ENCODE results near the gene CYTH4. TPM values are rescaled to one million over a fixed set of nuclear protein-coding genes. Genes with fewer than 3 reads are reported as not detected.
A peak's percentile ranks its signal among the peaks of the same experiment; 100 is the strongest.

CYTH4 gene
- total and polyA plus RNA-seq, 5 experiments from 2014 or later: 48.9 to 193 (median 60.8) TPM

DNA sequence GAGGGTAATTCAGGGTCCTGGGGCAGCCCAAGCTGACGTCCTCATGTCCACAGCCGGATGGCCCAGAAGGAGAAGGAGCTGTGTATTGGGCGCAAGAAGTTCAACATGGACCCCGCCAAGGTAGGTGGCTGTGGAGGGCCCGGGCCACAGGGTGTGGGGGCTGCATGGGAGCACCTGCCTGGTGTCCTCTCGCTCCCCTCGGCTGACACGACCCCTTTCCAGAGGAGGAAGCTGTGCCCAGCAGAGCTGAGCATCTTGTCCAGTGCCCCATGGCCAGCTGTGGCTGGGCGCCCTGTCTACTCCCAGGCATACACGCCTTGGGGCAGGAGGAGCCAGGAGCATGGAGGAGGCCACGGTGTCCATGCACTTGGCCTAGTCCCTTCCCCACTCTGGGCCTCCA lies 13.6 kb downstream of the CYTH4 start:
- Mint-ChIP-seq H3K27ac (peak overlapping the region in 8 of 10 donors; percentile 14 to 99 (median 86)), H3K9me3 (no peaks in the 10 kb centered on the region), H3K4me3 (peak overlapping the region in 1 of 10 donors; percentile 40), H3K4me1 (peaks cover 38 to 88% (median 81%) of the 10 kb centered on the region in 4 donors), H3K27me3 (no peaks in the 10 kb centered on the region), H3K36me3 (peaks cover 0 to 82% (median 28%) of the 10 kb centered on the region in 3 donors)
- DNase-seq (no peak), ATAC-seq (no peak)
- POLR2A ChIA-PET: interaction anchor here (0.8 to 9.0 kb wide), 5 partner anchors 11 to 20 kb away, joined by 3 to 118 read pairs (median 3); partner anchors contain the start of gene CYTH4

GRCh38 chr22:37298748-37299495 lies 16.6 kb downstream of the CYTH4 start:
- POLR2A ChIA-PET: interaction anchor here (1.1 to 9.0 kb wide), 6 partner anchors 8 to 129 kb away, joined by 3 to 118 read pairs (median 16); partner anchors contain the start of genes CYTH4 and RAC2
- DNase-seq (no peak), ATAC-seq (no peak)
- peaks cover 34 to 91% (median 82%) of the 10 kb centered on the region in 4 donors for H3K4me1 Mint-ChIP-seq
- peak overlapping the region in 1 of 10 donors; percentile 7 for H3K4me3 Mint-ChIP-seq
- no peaks in the 10 kb centered on the region for H3K9me3 Mint-ChIP-seq
- peak overlapping the region in 8 of 10 donors; percentile 49 to 99 (median 94) for H3K27ac Mint-ChIP-seq
- H3K36me3 Mint-ChIP-seq: peaks cover 0 to 79% (median 25%) of the 10 kb centered on the region in 3 donors
- H3K27me3 Mint-ChIP-seq: no peaks in the 10 kb centered on the region

GRCh38 chr22:37299969-37300509 lies 17.7 kb downstream of the CYTH4 start:
- Mint-ChIP-seq H3K36me3 (peaks cover 0 to 81% (median 25%) of the 10 kb centered on the region in 3 donors), H3K4me1 (peaks cover 32 to 93% (median 82%) of the 10 kb centered on the region in 4 donors), H3K9me3 (no peaks in the 10 kb centered on the region), H3K27ac (peak overlapping the region; percentile 92 to 99 (median 95)), H3K4me3 (peak overlapping the region in 9 of 10 donors; percentile 25 to 86 (median 78)), H3K27me3 (no peaks in the 10 kb centered on the region)
- POLR2A ChIA-PET: interaction anchor here (0.7 to 9.0 kb wide), 9 partner anchors 10 to 165 kb away, joined by 3 to 118 read pairs (median 5); partner anchors contain the start of genes CYTH4 and RAC2
- DNase-seq: no peak
- peak in 1 of 2 donors; percentile 8 for ATAC-seq

- peak; percentile 84 to 85 for ATAC-seq
- peaks cover 0 to 79% (median 25%) of the 10 kb centered on the region in 3 donors for H3K36me3 Mint-ChIP-seq
- H3K4me1 Mint-ChIP-seq: peaks cover 33 to 93% (median 82%) of the 10 kb centered on the region in 4 donors
- no peaks in the 10 kb centered on the region for H3K27me3 Mint-ChIP-seq
- POLR2A ChIA-PET: interaction anchor here (0.7 to 9.0 kb wide), 9 partner anchors 10 to 165 kb away, joined by 3 to 118 read pairs (median 5); partner anchors contain the start of genes CYTH4 and RAC2
- H3K27ac Mint-ChIP-seq: peak overlapping the region; percentile 92 to 99 (median 95)
- peak in 9 of 10 donors; percentile 35 to 76 (median 43) for DNase-seq
- no peaks in the 10 kb centered on the region for H3K9me3 Mint-ChIP-seq
- H3K4me3 Mint-ChIP-seq: peak overlapping the region; percentile 25 to 86 (median 76)
Measured at GRCh38 chr22:37300551-37301017, 18.3 kb downstream of the CYTH4 start.

- Mint-ChIP-seq H3K27ac (peak overlapping the region; percentile 92 to 99 (median 95)), H3K4me3 (peak overlapping the region; percentile 25 to 86 (median 76)), H3K9me3 (no peaks in the 10 kb centered on the region), H3K27me3 (no peaks in the 10 kb centered on the region), H3K4me1 (peaks cover 33 to 94% (median 88%) of the 10 kb centered on the region in 4 donors), H3K36me3 (peaks cover 0 to 73% (median 25%) of the 10 kb centered on the region in 3 donors)
- POLR2A ChIA-PET: interaction anchor here (0.7 to 9.0 kb wide), 9 partner anchors 11 to 164 kb away, joined by 3 to 118 read pairs (median 5); partner anchors contain the start of genes CYTH4 and RAC2
- DNase-seq (no peak), ATAC-seq (peak; percentile 15 to 44)
Measured at GRCh38 chr22:37301144-37301830, 19.0 kb downstream of the CYTH4 start.

DNA sequence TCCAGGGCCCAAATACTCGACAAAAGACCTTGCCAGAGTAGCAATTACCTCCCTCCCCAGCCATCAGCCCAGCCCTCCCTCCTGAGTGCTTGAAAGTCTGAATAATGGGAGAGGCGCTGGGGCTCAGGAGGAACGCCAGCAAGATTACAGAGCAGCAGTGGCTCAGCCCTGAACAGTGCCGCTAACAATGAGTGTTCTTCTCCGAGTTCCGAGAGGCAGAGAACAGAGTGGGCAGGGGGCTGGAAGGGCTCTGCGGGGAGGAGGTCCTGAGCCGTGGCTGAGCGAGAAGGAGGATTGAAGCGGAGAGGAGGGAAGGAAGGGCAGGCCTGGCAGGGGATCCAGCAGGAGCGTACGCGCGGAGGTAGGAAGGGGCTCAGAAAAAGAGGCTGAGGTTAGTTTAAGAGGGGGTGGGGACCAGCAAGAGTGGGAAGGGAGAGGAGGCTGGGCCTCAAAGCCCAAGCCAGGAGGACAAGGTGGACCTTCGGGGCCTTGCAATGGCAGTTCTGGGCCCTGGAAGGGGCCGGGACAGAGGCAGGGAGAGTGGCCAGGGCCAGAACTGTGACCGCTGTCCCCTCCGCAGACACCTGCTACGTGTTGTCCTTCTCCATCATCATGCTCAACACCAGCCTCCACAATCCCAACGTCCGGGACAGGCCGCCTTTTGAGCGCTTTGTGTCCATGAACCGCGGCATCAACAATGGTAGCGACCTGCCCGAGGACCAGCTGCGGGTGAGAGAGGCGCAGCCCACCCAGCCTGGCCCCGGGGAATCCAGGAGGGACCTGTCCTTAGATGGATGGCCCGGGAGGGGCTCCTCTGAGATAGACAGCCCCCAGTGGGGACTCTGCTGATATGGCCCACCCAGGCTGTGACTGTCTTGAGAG lies 20.6 kb downstream of the CYTH4 start:
- peaks cover 43 to 95% (median 90%) of the 10 kb centered on the region in 4 donors for H3K4me1 Mint-ChIP-seq
- peak overlapping the region in 3 of 10 donors; percentile 29 to 54 (median 52) for H3K4me3 Mint-ChIP-seq
- peak overlapping the region; percentile 75 to 99 (median 94) for H3K27ac Mint-ChIP-seq
- no peaks in the 10 kb centered on the region for H3K9me3 Mint-ChIP-seq
- no peak for ATAC-seq
- POLR2A ChIA-PET: interaction anchor here (0.6 to 9.0 kb wide), 5 partner anchors 9 to 156 kb away, joined by 3 to 118 read pairs (median 4); partner anchors contain the start of gene CYTH4
- peaks cover 0 to 60% (median 22%) of the 10 kb centered on the region in 3 donors for H3K36me3 Mint-ChIP-seq
- peak in 1 of 10 donors; percentile 59 for DNase-seq
- no peaks in the 10 kb centered on the region for H3K27me3 Mint-ChIP-seq

DNA sequence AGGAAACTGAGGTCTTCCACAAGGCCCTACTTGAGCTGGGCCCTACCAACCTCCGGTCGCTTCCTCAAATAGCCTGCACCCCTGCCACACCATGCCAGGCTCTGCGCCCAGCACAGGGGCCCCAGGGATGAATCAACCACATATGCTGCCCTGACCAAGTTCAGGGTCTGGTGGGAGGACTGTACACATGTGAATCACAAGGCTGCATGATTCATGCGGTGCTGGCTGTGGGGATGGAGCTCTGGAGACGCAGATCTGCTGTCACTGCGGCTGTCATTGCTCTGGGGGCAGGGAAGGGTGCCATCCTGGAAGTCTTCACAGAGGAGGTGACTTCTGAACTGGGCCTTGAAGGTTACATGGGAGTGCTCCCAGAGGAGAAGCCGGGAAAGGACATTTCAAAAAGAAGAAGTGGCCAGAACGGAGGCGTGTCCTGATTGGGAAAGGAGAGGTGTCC lies 21.5 kb downstream of the CYTH4 start:
- H3K36me3 Mint-ChIP-seq: peaks cover 0 to 51% (median 19%) of the 10 kb centered on the region in 3 donors

GRCh38 chr22:37304595-37305343 lies 22.5 kb downstream of the CYTH4 start:
- peaks cover 49 to 96% (median 94%) of the 10 kb centered on the region in 4 donors for H3K4me1 Mint-ChIP-seq
- no peaks in the 10 kb centered on the region for H3K27me3 Mint-ChIP-seq
- POLR2A ChIA-PET: interaction anchor here (0.6 to 1.5 kb wide), 5 partner anchors 10 to 124 kb away, joined by 3 to 5 read pairs (median 4); no protein-coding TSS in a partner anchor
- ATAC-seq: no peak
- H3K9me3 Mint-ChIP-seq: no peaks in the 10 kb centered on the region
- H3K4me3 Mint-ChIP-seq: peak overlapping the region in 4 of 10 donors; percentile 10 to 72 (median 18)
- peaks cover 0 to 52% (median 23%) of the 10 kb centered on the region in 3 donors for H3K36me3 Mint-ChIP-seq
- no peak for DNase-seq
- peak overlapping the region; percentile 95 to 100 (median 99) for H3K27ac Mint-ChIP-seq

More for the DNA sequence above, 21.5 kb downstream of the CYTH4 start:
- ATAC-seq: no peak
- DNase-seq: peak in 2 of 10 donors; percentile 46 to 58
- Mint-ChIP-seq H3K4me1 (peaks cover 46 to 95% (median 90%) of the 10 kb centered on the region in 4 donors), H3K4me3 (peak overlapping the region in 7 of 10 donors; percentile 34 to 73 (median 42)), H3K27ac (peak overlapping the region; percentile 62 to 99 (median 93)), H3K9me3 (no peaks in the 10 kb centered on the region), H3K27me3 (no peaks in the 10 kb centered on the region)
- POLR2A ChIA-PET: interaction anchor here (0.6 to 1.5 kb wide), 3 partner anchors 11 to 125 kb away, joined by 3 to 9 read pairs (median 3); no protein-coding TSS in a partner anchor

- DNase-seq (no peak), ATAC-seq (no peak)
- Mint-ChIP-seq H3K4me3 (peak overlapping the region in 5 of 10 donors; percentile 22 to 90 (median 34)), H3K27me3 (no peaks in the 10 kb centered on the region), H3K27ac (peak overlapping the region; percentile 95 to 100 (median 99)), H3K36me3 (peaks cover 0 to 55% (median 29%) of the 10 kb centered on the region in 3 donors), H3K9me3 (no peaks in the 10 kb centered on the region), H3K4me1 (peaks cover 46 to 96% (median 94%) of the 10 kb centered on the region in 4 donors)
- POLR2A ChIA-PET: interaction anchor here (0.6 to 1.4 kb wide), 4 partner anchors 10 to 364 kb away, joined by 3 to 5 read pairs (median 4); no protein-coding TSS in a partner anchor
Measured at GRCh38 chr22:37305887-37306286, 23.6 kb downstream of the CYTH4 start.

DNA sequence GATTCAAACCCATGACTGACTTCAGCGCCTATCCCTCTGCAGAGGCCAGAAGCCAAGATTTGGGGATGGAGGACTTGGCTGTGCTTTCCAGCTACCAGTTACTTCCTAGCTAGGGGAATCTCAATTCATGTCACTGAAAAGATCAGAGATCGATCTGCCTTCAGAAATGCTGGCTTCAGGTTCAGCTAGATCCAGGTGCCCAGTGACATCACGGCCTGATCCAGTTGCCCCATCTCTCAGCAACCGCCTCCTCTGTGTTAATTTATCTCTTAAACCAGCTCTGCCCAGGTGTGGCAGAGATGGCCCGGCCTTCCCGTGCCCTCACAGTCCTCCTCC lies 24.2 kb downstream of the CYTH4 start:
- POLR2A ChIA-PET: interaction anchor here (0.6 to 1.4 kb wide), 4 partner anchors 10 to 534 kb away, joined by 3 to 6 read pairs (median 4); no protein-coding TSS in a partner anchor
- Mint-ChIP-seq H3K27me3 (no peaks in the 10 kb centered on the region), H3K4me3 (peak overlapping the region; percentile 60 to 91 (median 86)), H3K4me1 (peaks cover 44 to 97% (median 93%) of the 10 kb centered on the region in 4 donors), H3K36me3 (peaks cover 0 to 55% (median 26%) of the 10 kb centered on the region in 3 donors), H3K27ac (peak overlapping the region; percentile 95 to 100 (median 99)), H3K9me3 (no peaks in the 10 kb centered on the region)
- DNase-seq (no peak), ATAC-seq (no peak)
